ENCODE data around the gene SUCO.

DNA sequence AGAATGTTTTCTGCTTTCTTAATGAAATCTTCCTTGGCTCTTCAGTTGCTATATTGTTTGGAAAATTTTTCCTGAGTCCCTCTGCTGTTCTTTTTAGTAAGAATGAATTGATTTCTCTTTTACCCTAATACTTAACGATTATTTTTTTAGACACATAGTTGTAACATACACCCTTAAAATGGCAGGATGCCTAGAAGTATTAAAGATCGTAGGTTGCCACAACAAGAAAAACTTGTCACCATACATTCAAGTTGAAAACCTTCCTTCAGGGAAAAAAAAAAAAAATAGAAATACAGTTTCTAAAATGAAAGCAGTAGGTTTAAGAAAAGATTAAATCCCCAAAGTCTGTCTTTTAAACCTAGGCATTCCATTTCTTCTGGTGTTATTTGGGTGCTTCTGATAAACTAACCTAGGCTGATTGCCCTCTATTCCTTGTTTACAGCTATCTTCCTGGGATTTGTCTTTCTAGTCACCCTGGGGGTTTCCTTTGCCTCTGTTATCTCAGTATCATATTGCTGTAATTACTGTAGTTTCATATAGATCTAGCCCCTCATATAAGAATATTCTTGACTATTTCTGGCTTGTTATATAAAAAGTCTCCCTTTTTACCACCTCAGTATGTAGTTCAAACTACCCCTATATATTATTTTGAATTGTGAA, 16.8 kb downstream of the SUCO start:
- TF ChIP-seq, protein P1, sequence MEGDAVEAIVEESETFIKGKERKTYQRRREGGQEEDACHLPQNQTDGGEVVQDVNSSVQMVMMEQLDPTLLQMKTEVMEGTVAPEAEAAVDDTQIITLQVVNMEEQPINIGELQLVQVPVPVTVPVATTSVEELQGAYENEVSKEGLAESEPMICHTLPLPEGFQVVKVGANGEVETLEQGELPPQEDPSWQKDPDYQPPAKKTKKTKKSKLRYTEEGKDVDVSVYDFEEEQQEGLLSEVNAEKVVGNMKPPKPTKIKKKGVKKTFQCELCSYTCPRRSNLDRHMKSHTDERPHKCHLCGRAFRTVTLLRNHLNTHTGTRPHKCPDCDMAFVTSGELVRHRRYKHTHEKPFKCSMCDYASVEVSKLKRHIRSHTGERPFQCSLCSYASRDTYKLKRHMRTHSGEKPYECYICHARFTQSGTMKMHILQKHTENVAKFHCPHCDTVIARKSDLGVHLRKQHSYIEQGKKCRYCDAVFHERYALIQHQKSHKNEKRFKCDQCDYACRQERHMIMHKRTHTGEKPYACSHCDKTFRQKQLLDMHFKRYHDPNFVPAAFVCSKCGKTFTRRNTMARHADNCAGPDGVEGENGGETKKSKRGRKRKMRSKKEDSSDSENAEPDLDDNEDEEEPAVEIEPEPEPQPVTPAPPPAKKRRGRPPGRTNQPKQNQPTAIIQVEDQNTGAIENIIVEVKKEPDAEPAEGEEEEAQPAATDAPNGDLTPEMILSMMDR (IDR thresholded peaks at IDR 0.05; ENCODE audit: low read depth, low read length), result no peak
- TF ChIP-seq EZH2phosphoT487 (IDR thresholded peaks at IDR 0.05; ENCODE audit: low read depth), result no peak
